NCI-H526 treated with DMSO at 0.1 percent for 48 hours (cell line): ENCODE results near the gene LGALS9B.
"Not testable (repeated sequence)": the region's sequence is repeated elsewhere in the genome, so short reads cannot be mapped to it uniquely, and the experiment has no call there.

Source experiments
- DNase-seq: peaks from one replicate; lab custom pipeline; 2025; lab: John Stamatoyannopoulos, UW

LGALS9B gene

DNA sequence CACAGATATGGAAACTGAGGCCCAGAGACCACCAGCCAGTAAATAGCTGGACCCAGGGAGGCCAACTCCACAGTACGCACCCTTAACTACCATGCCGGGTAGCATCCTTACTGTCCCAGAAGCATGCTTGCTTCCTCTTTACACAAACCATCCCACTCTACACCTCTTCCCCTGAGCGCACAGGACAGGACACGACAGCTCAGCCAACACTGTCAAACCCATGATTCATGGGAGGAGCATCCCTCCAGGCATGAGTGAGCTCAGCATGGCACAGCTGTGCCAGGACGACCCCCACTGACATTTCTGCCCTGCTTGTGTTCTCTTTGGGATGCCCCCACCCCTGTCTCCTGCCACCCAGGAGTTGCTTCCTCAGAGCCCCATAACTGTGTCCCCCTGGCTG, 340 bp downstream of the LGALS9B start:
- not testable (repeated sequence) for DNase-seq

GRCh38 chr17:20466553-20466952, 786 bp downstream of the LGALS9B start:
- DNase-seq: not testable (repeated sequence)

DNA sequence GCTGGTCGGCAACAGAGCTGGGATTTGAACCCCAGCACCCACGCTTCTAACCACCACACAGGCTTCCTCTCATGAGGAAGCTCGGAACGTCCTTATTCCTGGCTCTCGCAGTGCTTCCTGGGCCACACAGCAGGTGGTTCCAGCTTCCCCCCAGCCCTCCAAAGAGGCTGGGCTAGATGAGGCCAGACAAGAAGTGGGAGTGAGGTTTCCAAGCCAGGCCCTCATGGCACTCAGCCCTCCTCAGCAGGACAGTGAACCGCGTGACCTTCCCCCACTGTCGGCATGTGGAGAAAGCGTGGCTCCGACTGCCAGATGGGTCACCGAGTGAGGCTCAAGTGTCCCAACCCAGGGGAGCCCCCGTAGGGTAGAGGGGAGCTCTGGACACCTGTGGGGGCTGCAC, 1.8 kb downstream of the LGALS9B start:
- DNase-seq: not testable (repeated sequence)

GRCh38 chr17:20464854-20465414, 2.4 kb downstream of the LGALS9B start:
- not testable (repeated sequence) for DNase-seq

- not testable (repeated sequence) for DNase-seq
These were observed 5.2 kb downstream of the LGALS9B start for GRCh38 chr17:20462158-20462557.

- DNase-seq: not testable (repeated sequence)
These were observed 9.4 kb downstream of the LGALS9B start for GRCh38 chr17:20457848-20458381.

DNA sequence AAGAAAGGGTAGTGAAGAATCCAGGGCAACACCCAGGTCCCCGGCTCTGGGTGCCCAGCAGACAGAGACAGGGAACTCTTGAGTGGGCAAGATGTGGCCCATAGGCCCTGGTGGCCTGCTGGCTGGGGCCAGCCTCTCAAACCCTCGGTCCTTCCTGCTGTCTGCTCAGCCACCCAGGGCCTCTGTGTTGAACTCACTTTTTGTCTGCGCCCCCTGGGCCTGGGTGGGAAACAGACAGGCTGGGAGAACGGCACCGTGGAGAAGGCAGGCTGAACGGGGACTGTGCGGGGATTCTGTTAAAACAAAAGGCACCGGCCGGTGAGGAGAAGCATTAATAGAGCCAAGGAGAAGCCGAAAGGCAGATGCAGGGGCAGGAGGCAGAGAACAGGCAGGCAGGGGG, 12.2 kb downstream of the LGALS9B start:
- DNase-seq: not testable (repeated sequence)

- not testable (repeated sequence) for DNase-seq
These were observed 13.4 kb downstream of the LGALS9B start for GRCh38 chr17:20453820-20454434.

GRCh38 chr17:20450852-20451251, 16.5 kb downstream of the LGALS9B start:
- not testable (repeated sequence) for DNase-seq

- DNase-seq: not testable (repeated sequence)
These were observed 19.6 kb downstream of the LGALS9B start for GRCh38 chr17:20447534-20448321.

DNA sequence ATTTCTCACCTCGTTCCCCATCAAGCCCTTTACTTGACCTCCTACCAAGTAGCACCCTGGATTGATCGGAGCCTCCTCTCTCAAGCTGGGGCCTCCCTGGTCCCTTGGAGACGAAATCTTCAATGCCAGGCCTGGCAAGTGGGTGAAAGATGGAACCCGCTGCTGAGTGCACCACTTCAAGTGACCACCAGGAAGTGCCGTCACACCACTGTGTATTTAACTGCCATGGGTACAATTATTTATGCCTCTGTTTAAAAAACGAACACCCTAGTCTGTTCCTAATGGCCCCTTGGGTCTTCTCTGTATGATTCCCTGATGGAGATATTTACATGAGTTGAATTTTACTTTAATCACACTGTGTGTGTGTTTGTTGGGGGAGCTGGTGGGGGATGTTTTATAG, 20.4 kb downstream of the LGALS9B start:
- DNase-seq: not testable (repeated sequence)

DNA sequence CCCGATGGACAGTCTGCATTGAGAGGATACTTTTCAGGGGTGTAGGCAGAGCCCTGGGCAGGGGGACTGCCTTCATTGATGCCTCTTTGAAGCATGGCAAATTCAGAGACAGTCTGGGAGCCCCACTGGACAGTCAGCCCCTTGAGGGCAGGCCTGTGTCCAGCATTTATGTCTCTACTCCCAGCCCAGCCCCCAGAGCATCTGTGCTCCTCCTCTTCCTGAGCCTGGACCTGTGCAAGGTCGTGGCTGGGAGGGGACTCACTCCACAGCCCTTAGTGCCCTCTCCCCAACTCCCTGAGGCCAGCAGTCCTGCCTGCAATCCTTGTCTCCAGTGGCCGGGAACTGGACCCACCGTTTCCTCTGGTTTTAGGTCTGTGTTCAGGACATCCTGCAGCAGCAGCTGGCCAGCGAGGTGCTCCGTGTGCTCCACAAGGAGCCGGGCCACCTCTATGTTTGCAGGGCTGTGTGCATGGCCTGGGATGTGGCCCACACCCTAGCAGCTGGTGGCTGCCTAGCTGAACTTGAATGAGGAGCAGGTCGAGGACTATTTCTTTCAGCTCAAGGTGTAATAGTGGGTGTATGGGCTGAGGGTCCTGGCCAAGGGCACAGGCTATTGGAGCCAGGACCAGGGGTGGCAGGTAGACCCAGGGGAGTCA, 22.6 kb downstream of the LGALS9B start:
- DNase-seq: not testable (repeated sequence)

DNA sequence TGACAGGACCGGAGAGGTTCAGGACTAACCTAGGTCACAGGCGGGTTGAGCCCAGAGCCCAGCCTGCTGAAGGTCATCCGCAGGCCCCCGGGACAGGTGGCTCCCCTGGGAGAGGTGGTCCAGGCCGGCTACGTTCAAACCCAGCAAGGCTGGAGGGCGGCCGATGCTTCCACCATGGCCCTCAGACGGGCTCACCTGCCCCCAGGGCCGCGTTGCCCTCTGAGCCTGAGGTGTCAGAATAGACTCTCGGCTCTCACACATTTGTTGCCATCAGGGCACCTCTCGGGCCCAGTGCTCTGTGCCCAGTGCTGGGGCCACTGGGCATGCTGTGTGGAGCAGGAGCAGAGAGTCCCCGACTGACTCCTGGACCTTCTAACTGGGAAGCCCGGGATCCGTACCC, 23.2 kb downstream of the LGALS9B start:
- not testable (repeated sequence) for DNase-seq

DNA sequence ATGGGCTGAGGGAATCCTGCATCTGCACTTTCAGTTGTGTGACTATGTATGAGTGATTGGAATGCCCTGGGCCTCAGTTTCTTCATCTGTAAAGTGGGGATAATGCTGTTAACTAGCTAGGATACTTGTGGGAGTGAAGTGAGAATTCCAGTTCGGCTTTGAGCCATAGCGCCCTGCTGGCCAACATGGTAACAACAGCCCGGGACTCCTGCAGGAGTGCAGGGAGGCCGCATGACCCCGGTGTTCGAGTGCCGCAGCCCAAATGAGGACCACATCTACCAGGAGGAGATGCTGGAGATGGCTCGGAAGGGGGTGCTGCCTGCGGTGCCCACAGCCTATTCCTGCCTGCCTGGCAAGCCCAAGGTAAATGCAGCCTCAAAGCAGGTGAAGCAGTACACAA, 23.7 kb downstream of the LGALS9B start:
- DNase-seq: not testable (repeated sequence)

DNA sequence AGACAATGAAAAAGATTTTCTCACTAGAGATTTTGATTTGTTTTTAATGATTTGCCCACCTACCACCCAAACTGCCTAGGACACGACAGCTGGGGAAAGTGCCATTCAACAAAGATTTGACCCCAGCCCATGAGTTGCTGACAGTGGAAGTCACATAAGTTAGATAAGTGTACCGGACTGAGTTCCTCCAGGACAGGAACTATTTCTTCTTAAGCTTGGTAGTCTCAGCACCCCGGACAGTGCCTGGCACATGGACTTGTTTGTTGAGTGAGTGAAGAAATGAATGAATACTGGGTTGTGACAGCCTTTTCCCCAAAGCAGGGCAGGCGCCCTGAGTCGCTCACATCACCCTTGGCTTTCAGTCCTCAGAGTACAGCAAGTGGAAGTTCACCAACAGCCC, 26.7 kb downstream of the LGALS9B start:
- DNase-seq: not testable (repeated sequence)

- not testable (repeated sequence) for DNase-seq
These were observed 32.2 kb downstream of the LGALS9B start for GRCh38 chr17:20435166-20435565.

DNA sequence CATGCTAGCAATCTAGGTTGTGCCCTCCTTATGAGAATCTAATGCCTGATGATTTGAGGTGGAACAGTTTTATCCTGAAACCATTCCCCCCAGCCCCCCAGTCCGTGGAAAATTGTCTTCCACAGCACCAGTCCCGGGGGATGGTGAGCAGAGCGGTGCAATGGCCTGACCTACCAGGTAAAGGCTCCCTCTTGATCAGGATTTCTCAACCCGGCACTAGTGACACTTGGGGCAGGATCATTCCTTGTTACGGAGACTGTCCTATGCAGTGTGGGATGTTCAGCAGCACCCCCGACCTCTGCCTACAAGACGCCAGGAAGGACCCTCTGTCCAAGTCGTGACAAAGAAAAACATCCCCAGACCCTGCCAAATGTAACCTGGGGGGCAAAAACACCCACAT, 34.0 kb downstream of the LGALS9B start:
- DNase-seq: not testable (repeated sequence)

GRCh38 chr17:20427264-20427663, 40.1 kb downstream of the LGALS9B start:
- not testable (repeated sequence) for DNase-seq

- not testable (repeated sequence) for DNase-seq
These were observed 44.5 kb downstream of the LGALS9B start for GRCh38 chr17:20422826-20423225.

DNA sequence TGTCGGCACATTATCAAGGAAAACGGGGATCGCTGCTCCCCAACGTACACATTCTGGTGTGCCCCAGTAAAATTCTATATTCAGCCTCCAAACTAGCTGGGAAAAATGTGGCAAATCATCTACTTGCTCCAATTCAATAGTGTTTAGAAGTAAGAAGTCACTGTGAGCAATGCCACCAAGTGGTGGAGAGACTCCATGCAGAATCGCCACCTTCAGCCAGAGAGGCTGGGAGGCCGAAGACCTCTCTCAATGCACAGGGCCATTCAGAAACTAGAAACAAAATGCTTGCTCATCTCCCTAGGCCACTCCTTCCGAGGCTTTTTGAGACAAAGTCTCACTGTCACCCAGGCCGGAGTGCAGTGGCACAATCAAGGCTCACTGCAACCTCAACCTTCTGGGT, 48.5 kb downstream of the LGALS9B start:
- not testable (repeated sequence) for DNase-seq

DNA sequence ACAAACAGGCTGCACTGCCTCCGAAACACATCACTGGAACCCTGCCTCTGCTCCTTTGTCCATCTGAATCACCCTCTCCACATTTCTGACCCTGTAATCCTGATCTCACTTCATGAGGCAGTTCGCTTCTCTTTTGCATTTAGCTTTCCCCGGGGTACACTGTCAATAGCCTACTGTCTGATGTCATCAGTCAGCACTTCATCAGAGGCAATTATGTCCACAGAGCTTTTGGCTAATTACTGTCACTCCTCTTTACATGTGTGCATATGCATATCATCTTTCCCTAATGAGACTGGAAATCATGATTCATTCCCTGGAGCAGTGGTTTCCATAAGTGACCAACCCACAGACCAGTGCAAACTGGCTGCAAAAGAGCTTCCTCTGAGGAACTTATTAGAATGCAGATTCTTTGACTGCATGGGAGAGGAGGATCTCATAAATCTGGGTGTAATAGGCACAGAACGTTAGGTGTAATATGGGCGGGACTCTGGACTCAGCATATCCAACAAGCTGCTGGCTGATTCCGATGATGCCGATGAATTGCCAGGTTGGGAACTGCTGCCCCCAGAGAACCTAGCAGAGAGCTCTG, 49.8 kb downstream of the LGALS9B start:
- DNase-seq: not testable (repeated sequence)
